Mononuclear cell (primary cell): ENCODE measurements around the gene SNX5. TPM values are rescaled to one million over a fixed set of nuclear protein-coding genes. Genes with fewer than 3 reads are reported as not detected.
"Not testable (repeated sequence)": the region's sequence is repeated elsewhere in the genome, so short reads cannot be mapped to it uniquely, and the experiment has no call there.

Experiments
- H3K27me3 ChIP-seq: 2 replicates; pipeline ENCODE4 v1.6.0; 2011; ENCODE audit warnings: low read length, control low read depth; ENCODE audit not compliant: insufficient read depth
- H3K4me1 ChIP-seq: 2 replicates; pipeline ENCODE4 v1.5.1; 2011; ENCODE audit warnings: mild to moderate bottlenecking, low read length, control low read depth; ENCODE audit not compliant: insufficient read depth
- H3K4me3 ChIP-seq: 2 replicates; pipeline ENCODE4 v1.5.1; 2011; ENCODE audit warnings: mild to moderate bottlenecking, low read length, moderate library complexity
- H3K9me3 ChIP-seq: 2 replicates; pipeline ENCODE4 v1.5.1; 2011; ENCODE audit warnings: low read depth, mild to moderate bottlenecking, control low read depth, low read length
- total RNA-seq: library from RNA; depleted of rRNA; stranded (reverse); fragments of >200 nt; gene quantifications from one replicate; pipeline ENCODE4 v1.2.3, GENCODE V29; 2012

SNX5 gene
- total RNA-seq, 1 donor: 75.1 TPM

DNA sequence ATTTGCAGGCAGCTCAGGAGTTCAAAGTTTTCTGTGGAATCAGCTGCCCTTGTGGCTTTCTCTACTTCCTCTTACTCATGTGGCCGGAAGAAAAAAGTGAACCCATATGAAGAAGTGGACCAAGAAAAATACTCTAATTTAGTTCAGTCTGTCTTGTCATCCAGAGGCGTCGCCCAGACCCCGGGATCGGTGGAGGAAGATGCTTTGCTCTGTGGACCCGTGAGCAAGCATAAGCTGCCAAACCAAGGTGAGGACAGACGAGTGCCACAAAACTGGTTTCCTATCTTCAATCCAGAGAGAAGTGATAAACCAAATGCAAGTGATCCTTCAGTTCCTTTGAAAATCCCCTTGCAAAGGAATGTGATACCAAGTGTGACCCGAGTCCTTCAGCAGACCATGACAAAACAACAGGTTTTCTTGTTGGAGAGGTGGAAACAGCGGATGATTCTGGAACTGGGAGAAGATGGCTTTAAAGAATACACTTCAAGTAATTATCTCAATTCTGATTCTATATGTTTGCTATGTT is 1.4 kb upstream of the SNX5 start:
- Histone ChIP-seq H3K4me3 (peak overlapping the region; percentile 99), H3K4me1 (peaks cover 64% of the 10 kb centered on the region), H3K27me3 (no peaks in the 10 kb centered on the region), H3K9me3 (no peaks in the 10 kb centered on the region)

GRCh38 chr20:17969278-17969883 is 787 bp upstream of the SNX5 start:
- no peaks in the 10 kb centered on the region for H3K27me3 ChIP-seq
- peaks cover 70% of the 10 kb centered on the region for H3K4me1 ChIP-seq
- H3K4me3 ChIP-seq: peak overlapping the region; percentile 99
- H3K9me3 ChIP-seq: no peaks in the 10 kb centered on the region

GRCh38 chr20:17967521-17968365 is 851 bp downstream of the SNX5 start:
- Histone ChIP-seq H3K4me3 (peak overlapping the region; percentile 99), H3K9me3 (no peaks in the 10 kb centered on the region), H3K27me3 (no peaks in the 10 kb centered on the region), H3K4me1 (peaks cover 76% of the 10 kb centered on the region)

DNA sequence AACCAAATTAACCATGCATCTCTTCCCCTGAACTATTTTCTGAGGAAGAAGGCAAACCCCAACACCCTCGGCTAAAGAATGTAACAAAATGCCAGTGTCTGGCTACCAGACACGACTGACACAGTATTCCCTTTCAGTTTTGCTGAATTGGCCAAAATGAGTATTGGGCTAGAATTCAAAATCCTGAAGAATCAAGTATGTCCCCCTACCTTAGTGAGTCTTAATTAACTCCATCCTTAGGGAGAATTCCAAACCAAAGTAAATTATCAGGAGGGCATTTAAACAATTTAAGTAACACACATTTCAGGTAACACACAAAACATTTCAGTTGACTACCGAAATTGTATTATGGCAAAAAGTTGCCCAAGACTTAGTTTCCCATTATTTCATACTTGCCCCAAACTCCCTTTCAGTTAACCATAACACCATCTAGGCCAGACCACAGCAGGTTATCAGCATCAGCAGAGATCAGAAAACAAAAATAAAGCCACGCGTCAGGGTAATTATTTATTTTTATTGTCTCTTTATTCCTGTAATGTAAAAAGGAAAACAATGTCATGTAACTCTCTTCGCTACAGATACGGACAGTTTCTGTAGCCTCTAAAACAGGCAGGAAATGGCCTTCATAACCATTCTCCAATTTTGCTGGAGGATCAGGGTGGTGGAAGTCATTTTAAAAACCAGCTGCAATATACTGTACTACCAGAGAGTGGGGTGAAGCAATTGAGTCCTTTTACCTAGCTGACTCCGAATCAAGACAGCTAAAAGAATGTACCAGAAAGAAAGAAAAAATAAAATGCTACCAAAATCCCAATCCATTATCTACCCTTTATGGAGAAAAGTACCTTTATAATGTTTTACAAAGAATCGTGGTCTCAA is 1.9 kb downstream of the SNX5 start:
- H3K27me3 ChIP-seq: no peaks in the 10 kb centered on the region
- peak overlapping the region; percentile 99 for H3K4me3 ChIP-seq
- peaks cover 76% of the 10 kb centered on the region for H3K4me1 ChIP-seq
- no peaks in the 10 kb centered on the region for H3K9me3 ChIP-seq

DNA sequence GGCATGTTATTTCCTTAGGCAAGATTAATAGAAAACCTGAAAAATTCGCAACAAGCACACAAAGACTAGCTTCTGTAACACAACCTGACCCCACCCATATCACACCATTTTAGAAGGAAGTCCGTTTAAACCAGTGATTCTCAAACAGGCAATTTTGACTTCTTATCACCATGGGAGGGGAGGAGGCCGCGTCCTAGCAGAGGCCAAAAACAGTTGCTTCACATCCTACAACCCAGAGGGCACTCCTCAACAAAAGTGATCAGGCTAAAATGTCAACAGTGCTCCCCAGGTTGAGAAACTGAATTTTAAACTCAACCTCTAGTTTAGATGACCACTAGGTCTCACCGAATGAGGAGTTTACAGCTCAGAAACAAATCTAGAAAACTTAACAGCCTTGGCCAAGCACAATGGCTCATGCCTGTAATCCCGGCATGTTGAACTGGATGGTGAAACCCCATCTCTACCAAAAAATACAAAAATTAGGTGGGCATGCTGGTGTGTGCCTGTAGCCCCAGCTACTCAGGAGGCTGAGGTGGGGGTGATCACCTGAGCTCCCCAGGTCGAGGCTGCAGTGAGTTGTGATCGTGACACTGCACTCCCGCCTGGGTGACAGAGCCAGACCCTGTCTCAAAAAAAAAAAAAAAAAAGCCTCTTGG is 3.4 kb downstream of the SNX5 start:
- Histone ChIP-seq H3K9me3 (no peaks in the 10 kb centered on the region), H3K27me3 (no peaks in the 10 kb centered on the region), H3K4me1 (peaks cover 80% of the 10 kb centered on the region), H3K4me3 (peak overlapping the region; percentile 99)

- no peak overlapping the region for H3K4me3 ChIP-seq
- H3K27me3 ChIP-seq: no peaks in the 10 kb centered on the region
- H3K4me1 ChIP-seq: peaks cover 81% of the 10 kb centered on the region
- no peaks in the 10 kb centered on the region for H3K9me3 ChIP-seq
Observed at GRCh38 chr20:17964632-17965031, 4.0 kb downstream of the SNX5 start.

- no peak overlapping the region for H3K4me3 ChIP-seq
Observed at GRCh38 chr20:17964073-17964472, 4.5 kb downstream of the SNX5 start.

GRCh38 chr20:17963114-17963897 is 5.3 kb downstream of the SNX5 start:
- no peaks in the 10 kb centered on the region for H3K9me3 ChIP-seq
- H3K27me3 ChIP-seq: no peaks in the 10 kb centered on the region
- H3K4me3 ChIP-seq: no peak overlapping the region
- peaks cover 94% of the 10 kb centered on the region for H3K4me1 ChIP-seq

More at GRCh38 chr20:17964073-17964472, 4.5 kb downstream of the SNX5 start:
- Histone ChIP-seq H3K4me1 (peaks cover 87% of the 10 kb centered on the region), H3K9me3 (no peaks in the 10 kb centered on the region), H3K27me3 (no peaks in the 10 kb centered on the region)

- Histone ChIP-seq H3K4me1 (peaks cover 92% of the 10 kb centered on the region), H3K27me3 (no peaks in the 10 kb centered on the region), H3K4me3 (no peak overlapping the region), H3K9me3 (no peaks in the 10 kb centered on the region)
Observed at GRCh38 chr20:17961587-17961940, 7.0 kb downstream of the SNX5 start.

GRCh38 chr20:17960927-17961586 is 7.5 kb downstream of the SNX5 start:
- Histone ChIP-seq H3K4me3 (no peak overlapping the region), H3K4me1 (peaks cover 92% of the 10 kb centered on the region), H3K27me3 (no peaks in the 10 kb centered on the region)

GRCh38 chr20:17960400-17960885 is 8.2 kb downstream of the SNX5 start:
- not testable (repeated sequence) for H3K4me3 ChIP-seq

More at GRCh38 chr20:17960927-17961586, 7.5 kb downstream of the SNX5 start:
- no peaks in the 10 kb centered on the region for H3K9me3 ChIP-seq

GRCh38 chr20:17959257-17959627 is 9.4 kb downstream of the SNX5 start:
- H3K4me3 ChIP-seq: no peak overlapping the region
- H3K4me1 ChIP-seq: peaks cover 81% of the 10 kb centered on the region
- H3K9me3 ChIP-seq: no peaks in the 10 kb centered on the region
- H3K27me3 ChIP-seq: no peaks in the 10 kb centered on the region

More at GRCh38 chr20:17960400-17960885, 8.2 kb downstream of the SNX5 start:
- not testable (repeated sequence) for H3K27me3 ChIP-seq, H3K9me3 ChIP-seq
- H3K4me1 ChIP-seq: peaks cover 92% of the 10 kb centered on the region
